ENCODE measurements around the gene TGFBR3. TPM values are rescaled to one million over a fixed set of nuclear protein-coding genes. Genes with fewer than 3 reads are reported as not detected.

TGFBR3 gene
- total RNA-seq, 1 experiment from 2014 or later, result 0.47 TPM

DNA sequence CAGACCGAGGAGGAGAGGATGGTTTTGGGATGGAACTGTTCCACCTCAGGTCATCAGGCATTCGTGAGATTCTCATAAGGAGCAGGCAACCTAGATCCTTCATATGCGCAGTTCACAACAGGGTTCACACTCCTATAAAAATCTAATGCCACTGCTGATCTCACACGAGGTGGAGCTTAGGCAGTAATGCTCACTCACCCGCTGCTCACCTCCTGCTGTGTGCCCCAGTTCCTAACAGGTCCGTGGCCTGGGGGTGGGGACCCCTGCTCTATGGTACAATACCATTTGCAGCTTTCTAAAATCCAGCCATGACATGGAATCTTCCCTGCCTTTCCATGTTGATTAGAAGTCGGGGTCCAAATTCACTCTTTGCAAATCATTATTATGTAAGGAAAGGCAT lies 72.1 kb downstream of the TGFBR3 start:
- no peak for DNase-seq (ENCODE audit: low read depth)
- in situ Hi-C loops (cut with HindIII; ENCODE audit: low pct_unique_long_range_greater_than_20kb, low sequenced_read_pairs), result no loop called here

DNA sequence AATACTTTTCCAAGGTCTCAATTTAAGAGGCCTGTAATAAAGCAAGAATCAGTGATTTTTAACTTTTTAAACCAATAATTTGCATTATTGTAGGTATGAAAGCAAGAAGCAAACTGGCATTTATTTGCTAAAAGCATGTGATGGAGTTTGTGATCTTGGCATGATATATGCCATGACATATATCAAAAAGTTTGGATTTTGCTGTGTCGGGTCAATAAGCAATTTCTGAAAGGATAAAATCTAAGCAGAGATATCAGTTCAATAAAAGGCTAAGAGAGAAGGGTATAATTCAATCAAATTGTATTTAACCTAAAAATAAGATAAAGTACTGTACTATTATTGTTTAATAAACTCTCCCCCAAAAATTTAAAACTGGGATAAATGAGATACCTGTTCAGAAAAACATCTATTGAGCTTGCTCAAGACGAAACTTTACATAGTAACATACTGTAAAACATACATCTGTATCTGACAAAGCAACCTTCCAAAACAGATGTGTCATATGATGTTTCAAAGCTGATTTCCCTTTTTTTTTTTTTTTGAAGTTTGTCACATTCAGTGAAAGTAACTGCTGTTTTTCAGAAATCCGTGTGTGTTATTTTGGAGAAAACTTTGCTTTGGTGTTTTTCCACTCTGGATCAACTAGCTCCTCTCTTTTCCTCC lies 74.5 kb downstream of the TGFBR3 start:
- in situ Hi-C loops (cut with HindIII; ENCODE audit: low pct_unique_long_range_greater_than_20kb, low sequenced_read_pairs), result no loop called here
- DNase-seq (ENCODE audit: low read depth), result no peak

DNA sequence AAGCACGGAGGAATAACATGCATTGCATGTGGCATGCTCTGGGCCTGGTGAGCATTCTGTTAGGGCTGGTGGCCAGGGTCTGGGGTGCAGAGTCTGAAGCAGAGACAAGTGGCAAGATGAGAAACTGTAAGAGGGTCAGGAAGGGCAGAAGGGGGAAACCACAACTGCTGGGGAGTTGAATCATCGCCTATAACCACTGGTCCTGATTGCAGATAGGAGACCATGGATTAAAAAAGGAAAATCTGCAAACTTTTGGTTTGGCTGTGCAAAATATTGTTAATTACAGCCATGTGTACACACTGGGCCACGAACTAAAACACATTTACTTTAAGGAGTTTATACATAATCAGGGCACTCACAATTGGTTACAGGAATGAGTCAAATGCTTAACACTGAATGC lies 76.6 kb downstream of the TGFBR3 start:
- no peak for DNase-seq (ENCODE audit: low read depth)
- in situ Hi-C loops (cut with HindIII; ENCODE audit: low pct_unique_long_range_greater_than_20kb, low sequenced_read_pairs), result no loop called here

DNA sequence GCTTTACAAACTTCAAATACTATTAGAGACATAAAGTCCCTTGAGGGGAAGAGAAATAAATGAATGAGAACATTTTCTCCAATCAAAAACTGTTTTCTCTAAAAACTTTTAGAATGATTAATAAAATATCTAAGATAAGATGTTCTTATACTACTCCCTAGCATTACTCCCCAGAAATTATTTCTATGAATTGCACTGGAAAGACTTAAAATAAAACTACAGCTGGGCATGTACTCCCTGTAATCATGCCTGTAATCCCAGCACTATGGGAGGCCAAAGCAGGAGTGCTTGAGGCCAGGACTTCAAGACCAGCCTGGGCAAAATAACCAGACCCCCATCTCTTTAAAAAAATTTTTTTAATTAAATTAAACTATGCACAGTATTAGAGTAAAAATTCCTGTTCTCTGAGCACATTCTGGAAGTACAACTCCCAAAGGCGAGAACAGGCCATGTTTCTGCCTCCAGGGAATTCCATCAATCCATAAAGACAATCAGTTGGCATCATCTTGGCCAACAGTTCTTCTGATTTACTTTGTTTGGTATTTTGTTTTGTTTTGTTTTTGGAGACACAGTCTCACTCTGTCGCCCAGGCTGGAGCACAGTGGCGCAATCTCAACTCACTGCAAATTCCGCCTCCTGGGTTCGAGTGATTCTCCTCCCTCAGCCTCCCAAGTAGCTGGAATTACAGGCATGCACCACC lies 77.9 kb downstream of the TGFBR3 start:
- DNase-seq (ENCODE audit: low read depth), result no peak
- in situ Hi-C loops (cut with HindIII; ENCODE audit: low pct_unique_long_range_greater_than_20kb, low sequenced_read_pairs), result no loop called here

DNA sequence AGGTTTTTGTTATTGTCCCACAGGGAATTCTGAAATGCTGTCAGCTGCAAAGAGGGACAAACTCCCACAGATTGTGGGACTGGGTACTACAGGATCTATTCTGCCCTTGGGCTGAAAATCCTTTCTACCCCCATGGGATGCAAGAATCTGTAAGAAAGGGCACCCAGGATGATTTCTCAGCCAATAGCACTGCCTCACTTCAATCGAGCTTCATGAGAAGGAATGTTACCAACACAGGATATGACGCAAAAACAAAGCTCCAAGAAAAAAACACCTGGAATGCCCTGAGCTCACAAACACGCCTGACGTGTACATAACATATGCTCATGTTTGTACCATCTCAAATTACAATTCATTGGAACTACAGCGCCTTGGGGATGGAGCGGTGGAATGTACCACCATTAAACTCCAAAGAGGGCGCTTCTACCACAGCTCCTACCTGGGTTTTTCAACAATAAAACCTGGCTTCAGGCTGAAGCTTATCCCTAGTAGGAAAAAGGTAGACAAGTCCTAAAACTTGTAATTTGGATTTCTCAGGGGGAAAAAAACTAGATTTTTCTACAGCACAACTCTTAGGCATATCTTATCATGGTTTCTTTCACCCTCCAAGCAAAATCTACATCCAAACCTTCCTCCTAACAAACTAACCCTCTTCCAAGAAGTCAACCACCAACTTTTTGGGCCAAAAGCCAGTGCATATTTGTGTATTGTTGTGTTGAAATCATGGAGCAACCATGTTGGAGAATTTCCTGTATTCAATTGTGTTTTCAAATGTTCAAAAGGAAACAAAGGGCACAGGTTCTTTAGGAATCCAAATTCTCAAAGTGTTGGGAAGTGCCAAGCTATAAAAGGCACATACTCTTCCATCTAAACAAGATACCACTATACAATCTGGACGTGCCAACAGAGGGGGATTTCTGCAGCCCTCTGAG lies 78.9 kb downstream of the TGFBR3 start:
- no peak for DNase-seq (ENCODE audit: low read depth)
- in situ Hi-C loops (cut with HindIII; ENCODE audit: low pct_unique_long_range_greater_than_20kb, low sequenced_read_pairs), result no loop called here

DNA sequence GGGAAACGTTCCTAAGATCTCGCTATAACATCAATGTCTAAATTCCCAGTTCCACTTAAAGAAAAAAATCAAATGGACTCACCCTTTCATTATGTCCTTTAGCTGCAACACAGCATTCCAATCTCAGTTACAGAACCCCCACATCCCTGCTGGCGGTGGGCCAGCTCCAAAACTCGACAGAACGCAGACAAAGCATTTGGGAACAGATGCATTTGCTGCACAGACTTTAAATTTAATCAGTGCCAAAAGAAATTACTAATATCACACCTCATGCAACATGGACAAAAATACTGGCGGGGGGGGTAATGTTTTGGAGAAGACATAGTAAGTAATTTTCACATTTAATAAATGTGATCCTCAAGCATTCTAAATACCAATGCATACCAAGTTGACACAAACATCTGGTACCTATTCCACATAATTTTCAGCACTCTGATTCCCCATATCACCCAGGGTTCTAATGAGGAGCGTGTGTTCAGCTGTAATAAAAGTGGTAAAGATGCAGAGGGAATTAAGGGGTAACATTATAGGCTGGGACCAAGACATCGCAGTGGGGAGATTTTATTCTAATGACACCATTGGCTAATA lies 79.7 kb downstream of the TGFBR3 start:
- in situ Hi-C loops (cut with HindIII; ENCODE audit: low pct_unique_long_range_greater_than_20kb, low sequenced_read_pairs), result no loop called here
- no peak for DNase-seq (ENCODE audit: low read depth)

DNA sequence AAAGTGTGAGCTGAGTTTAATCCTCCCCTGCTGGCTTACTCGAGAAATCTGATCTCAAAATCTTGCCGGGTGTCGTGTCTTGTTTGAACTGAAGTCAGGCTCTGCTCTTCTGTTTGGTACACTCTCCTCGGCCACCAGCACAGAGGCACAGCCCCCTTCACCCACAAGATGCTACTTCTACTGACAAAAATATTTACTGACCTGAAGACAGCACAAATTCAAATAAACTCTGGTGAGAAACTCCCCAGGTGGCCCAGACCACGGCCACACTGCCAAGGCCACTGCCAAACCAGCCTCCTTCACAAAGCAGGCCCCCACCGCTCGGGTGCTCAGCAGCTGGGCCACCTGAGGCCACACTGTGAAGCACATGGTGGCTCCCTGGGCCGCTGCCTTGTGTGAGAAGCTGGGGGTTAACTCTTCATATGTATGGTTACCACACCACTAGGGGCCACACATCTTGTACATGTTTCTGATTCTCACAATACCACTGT lies 80.6 kb downstream of the TGFBR3 start:
- in situ Hi-C loops (cut with HindIII; ENCODE audit: low pct_unique_long_range_greater_than_20kb, low sequenced_read_pairs), result no loop called here
- DNase-seq (ENCODE audit: low read depth), result no peak

DNA sequence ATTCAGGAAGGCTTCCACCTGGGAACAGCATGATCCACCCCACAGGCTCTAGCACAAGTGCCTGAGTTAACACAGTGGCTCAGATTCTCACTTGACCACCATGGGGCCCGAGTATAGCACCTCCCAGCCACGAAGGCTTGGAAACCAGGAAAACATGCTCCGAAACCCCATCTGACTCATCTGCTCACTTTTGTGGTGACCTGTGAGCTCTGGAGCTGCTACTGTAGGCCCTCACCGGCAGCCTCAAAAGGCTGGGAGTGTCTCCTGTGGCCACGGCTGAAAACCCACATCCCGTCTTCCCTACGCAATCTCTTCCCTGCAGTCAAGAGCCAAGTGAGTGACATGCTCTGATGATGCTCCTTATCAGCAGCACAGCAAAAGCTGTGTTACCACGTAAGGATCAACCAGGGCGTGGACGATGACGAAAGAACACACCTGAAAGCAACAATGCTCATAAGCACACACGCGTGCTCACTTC lies 81.4 kb downstream of the TGFBR3 start:
- no peak for DNase-seq (ENCODE audit: low read depth)

DNA sequence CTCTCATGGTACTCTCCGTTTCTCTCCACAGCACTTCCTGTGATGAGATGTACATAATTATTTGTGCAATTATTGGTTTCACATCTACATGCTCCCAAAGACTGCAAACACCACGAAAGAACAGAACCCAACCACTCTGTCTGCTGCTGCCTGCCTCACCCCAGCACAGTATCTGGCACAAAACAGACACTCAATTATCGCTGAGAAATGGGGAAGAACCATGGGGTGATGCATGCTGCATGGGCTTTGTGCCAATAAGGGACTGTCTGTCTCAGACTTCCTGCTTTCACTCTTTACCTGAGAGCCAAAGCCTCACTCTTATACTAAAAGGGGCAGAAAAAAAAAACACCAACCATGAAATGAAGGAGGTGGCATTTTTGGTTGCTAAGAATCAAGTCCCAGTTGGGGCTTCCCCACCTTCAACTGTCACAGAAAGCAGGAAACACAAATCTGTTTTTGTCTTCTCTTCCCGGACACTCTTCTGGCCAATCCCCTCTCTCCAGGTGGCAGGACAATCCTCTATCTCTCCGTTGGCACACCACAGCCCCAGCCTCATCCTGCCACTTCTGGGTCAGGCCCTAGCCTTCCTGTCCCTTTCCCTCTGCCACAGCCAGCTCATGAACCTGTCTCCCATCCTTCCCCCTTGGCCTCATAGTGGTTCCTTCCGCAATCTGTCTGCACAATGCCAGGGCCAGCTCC lies 82.0 kb downstream of the TGFBR3 start:
- DNase-seq (ENCODE audit: low read depth), result no peak
- in situ Hi-C loops (cut with HindIII; ENCODE audit: low pct_unique_long_range_greater_than_20kb, low sequenced_read_pairs), result no loop called here

More for the DNA sequence above, 81.4 kb downstream of the TGFBR3 start:
- in situ Hi-C loops (cut with HindIII; ENCODE audit: low pct_unique_long_range_greater_than_20kb, low sequenced_read_pairs), result no loop called here

DNA sequence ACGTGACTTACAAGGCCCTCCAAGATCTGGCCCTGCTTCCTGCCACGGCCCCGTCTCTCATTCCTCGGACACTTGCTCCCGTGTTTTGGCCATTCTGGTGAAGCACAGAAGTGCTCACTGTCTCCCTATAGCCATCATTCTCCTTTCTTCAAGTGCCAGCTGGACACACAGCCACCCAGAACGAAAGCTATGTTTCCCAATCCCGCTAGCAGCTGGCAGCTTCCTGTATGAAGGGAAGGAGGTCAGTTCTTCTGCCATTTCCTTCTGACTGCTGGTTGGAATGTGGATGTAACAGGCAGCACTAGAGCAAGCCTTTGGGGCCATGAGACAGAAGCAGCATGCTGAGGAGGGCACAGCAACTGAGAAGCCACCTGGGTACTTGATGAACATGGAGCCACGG lies 82.8 kb downstream of the TGFBR3 start:
- in situ Hi-C loops (cut with HindIII; ENCODE audit: low pct_unique_long_range_greater_than_20kb, low sequenced_read_pairs), result no loop called here
- no peak for DNase-seq (ENCODE audit: low read depth)

DNA sequence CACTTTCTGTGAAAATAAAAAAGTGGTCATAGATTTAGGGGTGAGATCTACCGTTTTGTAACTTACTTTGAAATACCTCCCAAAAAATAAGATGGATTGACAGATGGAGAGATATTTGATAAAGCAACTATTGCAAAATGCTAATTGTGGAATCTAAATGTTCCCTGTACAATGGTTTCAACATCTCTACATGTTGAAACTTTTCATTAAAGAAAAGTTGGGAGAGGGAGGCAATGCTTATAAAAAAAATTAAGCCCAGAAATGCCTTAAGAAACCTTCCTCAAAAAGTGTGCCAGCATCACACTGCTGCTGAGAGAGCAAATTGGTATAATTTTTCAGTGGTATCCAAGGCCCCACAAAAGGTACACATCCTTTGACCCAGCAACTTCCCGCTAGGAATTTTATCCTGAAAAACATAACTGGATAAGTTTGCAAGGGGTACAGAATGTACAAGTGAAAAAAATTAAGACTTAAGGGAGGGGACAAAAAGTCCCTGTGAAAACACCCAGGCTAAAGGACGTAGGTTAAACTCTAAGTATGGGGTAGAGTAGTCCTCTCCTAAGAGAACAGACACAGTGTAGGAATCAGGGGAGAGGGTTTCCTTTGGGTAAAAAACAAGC lies 84.3 kb downstream of the TGFBR3 start:
- no peak for DNase-seq (ENCODE audit: low read depth)
- in situ Hi-C loops (cut with HindIII; ENCODE audit: low pct_unique_long_range_greater_than_20kb, low sequenced_read_pairs), result no loop called here

DNA sequence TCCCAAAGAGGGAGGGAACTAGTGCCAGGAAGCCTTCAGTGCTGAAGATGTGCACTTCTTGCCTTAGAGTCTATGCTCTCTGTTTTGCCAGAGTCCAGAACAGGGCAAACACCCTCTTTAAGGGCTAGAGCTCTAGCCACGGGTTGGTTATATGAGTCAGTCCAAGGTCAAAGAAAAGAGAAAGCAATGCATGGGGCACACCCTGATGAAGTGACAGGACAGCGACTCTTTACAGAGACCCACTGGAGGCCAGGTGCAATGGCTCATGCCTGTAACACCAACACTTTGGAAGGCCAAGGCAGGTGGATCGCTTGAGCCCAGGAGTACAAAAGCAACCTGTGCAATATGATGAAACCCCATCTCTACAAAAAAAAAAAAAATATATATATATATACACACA lies 86.1 kb downstream of the TGFBR3 start:
- in situ Hi-C loops (cut with HindIII; ENCODE audit: low pct_unique_long_range_greater_than_20kb, low sequenced_read_pairs), result no loop called here
- no peak for DNase-seq (ENCODE audit: low read depth)

DNA sequence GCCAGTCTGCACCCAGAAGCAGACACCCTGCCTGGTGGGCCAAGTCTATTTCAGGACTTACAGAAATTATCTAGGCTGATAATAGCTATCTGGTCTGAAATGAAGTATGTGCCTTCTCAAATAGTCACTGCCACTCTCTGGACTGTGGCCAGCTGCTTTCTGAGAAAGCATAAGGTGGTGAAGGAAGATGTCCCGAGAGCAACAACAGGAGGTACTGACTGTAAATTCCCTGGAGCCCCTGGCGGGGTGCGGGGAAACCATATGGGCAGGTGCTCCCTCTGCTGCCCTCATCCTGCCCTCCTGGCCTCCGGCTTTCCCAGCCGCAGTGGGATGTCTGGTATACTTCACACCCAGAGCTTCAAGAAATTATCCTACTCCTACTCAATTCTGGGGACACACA lies 86.8 kb downstream of the TGFBR3 start:
- no peak for DNase-seq (ENCODE audit: low read depth)
- in situ Hi-C loops (cut with HindIII; ENCODE audit: low pct_unique_long_range_greater_than_20kb, low sequenced_read_pairs), result no loop called here

DNA sequence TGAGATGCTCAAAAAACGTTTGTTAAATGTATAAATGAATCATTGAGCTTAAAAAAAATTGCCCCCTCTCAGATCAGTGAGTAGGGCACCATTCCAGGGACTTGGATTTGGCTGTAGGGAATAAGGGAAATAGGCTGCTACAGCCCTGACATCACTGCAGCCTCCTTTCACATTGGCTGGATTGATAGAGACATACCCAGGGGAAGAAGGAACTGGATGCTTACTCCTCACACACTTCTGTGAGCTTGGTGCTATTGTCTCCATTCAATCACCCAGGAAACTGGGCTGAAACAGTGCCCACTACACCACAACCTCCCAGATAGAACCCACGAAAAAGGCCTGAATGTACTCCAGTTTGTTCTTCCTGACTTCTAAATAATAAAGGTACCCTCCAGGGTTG lies 87.2 kb downstream of the TGFBR3 start:
- DNase-seq (ENCODE audit: low read depth), result no peak
- in situ Hi-C loops (cut with HindIII; ENCODE audit: low pct_unique_long_range_greater_than_20kb, low sequenced_read_pairs), result no loop called here

DNA sequence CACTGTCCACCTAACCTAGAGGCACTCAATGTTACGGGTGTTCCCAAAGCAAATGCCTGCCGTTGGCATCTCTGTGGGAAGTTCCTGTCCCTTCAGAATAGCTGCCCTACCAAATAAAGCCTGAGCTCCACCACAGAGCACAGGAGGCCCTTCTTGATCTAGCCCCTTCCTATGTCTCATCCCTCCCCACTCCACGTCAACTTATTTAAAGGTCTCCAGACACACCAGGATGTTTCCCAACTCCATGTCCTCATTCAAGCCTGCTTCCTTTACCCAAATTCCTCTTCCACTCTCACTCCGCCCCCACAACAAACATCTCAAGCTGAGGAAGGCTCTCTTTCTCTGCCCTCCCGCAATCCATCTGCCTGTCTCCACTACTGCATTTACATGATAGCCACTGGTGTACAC lies 87.7 kb downstream of the TGFBR3 start:
- no peak for DNase-seq (ENCODE audit: low read depth)
- in situ Hi-C loops (cut with HindIII; ENCODE audit: low pct_unique_long_range_greater_than_20kb, low sequenced_read_pairs), result no loop called here

DNA sequence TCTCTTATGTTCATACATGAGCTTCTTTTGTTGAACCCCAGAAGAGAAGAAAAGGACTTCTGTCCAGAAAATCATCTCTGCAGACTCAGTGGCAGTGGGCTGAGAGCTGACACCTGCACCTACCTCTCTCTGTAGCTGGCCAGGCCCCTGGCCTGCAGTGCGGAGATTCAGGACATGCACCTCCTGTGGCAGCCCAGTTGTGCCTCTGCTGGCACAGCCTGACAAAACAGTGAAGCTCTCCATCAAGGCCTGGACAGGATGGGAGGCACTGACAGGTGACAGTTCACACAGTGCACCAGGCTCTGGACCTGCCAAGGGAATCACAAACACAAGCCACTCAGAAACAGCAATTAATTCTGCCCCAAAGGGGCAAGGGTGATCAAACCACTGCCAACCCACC lies 88.8 kb downstream of the TGFBR3 start:
- no peak for DNase-seq (ENCODE audit: low read depth)
- in situ Hi-C loops (cut with HindIII; ENCODE audit: low pct_unique_long_range_greater_than_20kb, low sequenced_read_pairs), result no loop called here

DNA sequence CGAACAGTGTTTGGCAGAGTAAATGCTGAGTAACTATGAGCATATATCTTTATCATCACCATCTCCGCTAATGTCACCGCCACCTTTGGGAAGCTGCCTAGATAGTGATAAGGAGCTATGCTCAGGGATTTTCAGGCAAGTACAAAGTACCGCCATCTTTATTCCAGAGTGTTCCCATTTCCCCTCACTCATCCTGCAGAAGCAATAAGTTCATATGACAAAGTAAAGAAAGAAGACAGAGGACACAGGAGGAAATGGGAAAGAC lies 89.6 kb downstream of the TGFBR3 start:
- in situ Hi-C loops (cut with HindIII; ENCODE audit: low pct_unique_long_range_greater_than_20kb, low sequenced_read_pairs), result no loop called here

More for the DNA sequence above, 89.6 kb downstream of the TGFBR3 start:
- DNase-seq (ENCODE audit: low read depth), result no peak
